SK-N-SH (cell line): ENCODE results near the gene MARCHF3. TPM values are rescaled to one million over a fixed set of nuclear protein-coding genes. Genes with fewer than 3 reads are reported as not detected.
"Not testable (repeated sequence)": the region's sequence is repeated elsewhere in the genome, so short reads cannot be mapped to it uniquely, and the experiment has no call there.

Experiments
- CTCF ChIA-PET: fragments of 300-600, 350-600 bp; formaldehyde crosslinking; extraction: SDS; loops from one replicate; lab custom pipeline; 2021; lab: Yijun Ruan, JAX
- POLR2A ChIA-PET: fragments of 350-600 bp; sonication (Branson Sonifier 250); formaldehyde crosslinking; extraction: SDS; loops from one replicate; lab custom pipeline; 2020; ENCODE audit warnings: antibody characterized with exemption, inconsistent platforms; lab: Yijun Ruan, JAX
- DNase-seq: peaks from one replicate; pipeline ENCODE4 v3.0.0; 2012
- H2AFZ ChIP-seq: fragments of 200-600 bp; sonication (generic); 2 replicates; pipeline ENCODE4 v1.8.1; 2016; ENCODE audit warnings: antibody characterized with exemption, mild to moderate bottlenecking, low read depth
- H3F3A ChIP-seq: fragments of 200-600 bp; sonication (generic); replicated peaks from 2 replicates; pipeline ENCODE3; 2016; ENCODE audit warnings: antibody characterized with exemption, mild to moderate bottlenecking; ENCODE audit not compliant: insufficient read depth
- H3K27ac ChIP-seq, 2 experiments: fragments of 200-500 bp in 1 of 2; fragments of 200-600 bp in 1 of 2; sonication (Bioruptor generic) in 1 of 2; sonication (generic), shearing (Covaris generic) in 1 of 2; 2 replicates each; pipeline versions ENCODE4 v1.5.1 to v1.6.1; 2014 to 2016; ENCODE audit warnings: low read depth in 2 of 2, inconsistent platforms in 1 of 2, low read length in 1 of 2, mild to moderate bottlenecking in 1 of 2, mixed read lengths in 1 of 2
- H3K27me3 ChIP-seq: fragments of 200-600 bp; sonication (generic), shearing (Covaris generic); 2 replicates; pipeline ENCODE4 v1.6.1; 2016; ENCODE audit warnings: mixed run types; ENCODE audit not compliant: insufficient read depth
- H3K36me3 ChIP-seq, 2 experiments: fragments of 200-500 bp in 1 of 2; fragments of 200-600 bp in 1 of 2; sonication (Bioruptor generic) in 1 of 2; sonication (generic) in 1 of 2; replicated peaks in 1 of 2; 2 replicates each; pipeline versions ENCODE3 to v1.5.1; 2014 to 2016; ENCODE audit warnings: low read length in 1 of 2, mild to moderate bottlenecking in 1 of 2; ENCODE audit not compliant: insufficient read depth in 2 of 2, control insufficient read depth in 1 of 2
- H3K4me1 ChIP-seq, 2 experiments: fragments of 200-500 bp in 1 of 2; fragments of 200-600 bp in 1 of 2; sonication (Bioruptor generic) in 1 of 2; sonication (generic), shearing (Covaris generic) in 1 of 2; 2 replicates each; pipeline versions ENCODE4 v1.5.1 to v1.6.1; 2014 to 2016; ENCODE audit warnings: low read depth in 1 of 2, low read length in 1 of 2, mixed run types in 1 of 2; ENCODE audit not compliant: insufficient read depth in 2 of 2, control insufficient read depth in 1 of 2
- H3K4me2 ChIP-seq: fragments of 200-600 bp; sonication (generic), shearing (Covaris generic); 2 replicates; pipeline ENCODE4 v1.6.1; 2017; ENCODE audit warnings: mixed run types
- H3K4me3 ChIP-seq, 2 experiments: fragments of 200-500 bp in 1 of 2; fragments of 200-600 bp in 1 of 2; sonication (Bioruptor generic) in 1 of 2; sonication (generic), shearing (Covaris generic) in 1 of 2; 2 replicates each; pipeline versions ENCODE4 v1.5.1 to v1.8.1; 2014 to 2016; ENCODE audit warnings: low read depth in 2 of 2, inconsistent platforms in 1 of 2, low read length in 1 of 2, mild to moderate bottlenecking in 1 of 2, mixed read lengths in 1 of 2, moderate library complexity in 1 of 2
- H3K79me2 ChIP-seq: fragments of 200-600 bp; sonication (generic); 2 replicates; pipeline ENCODE4 v1.8.1; 2017; ENCODE audit warnings: mild to moderate bottlenecking; ENCODE audit not compliant: insufficient read depth
- H3K9ac ChIP-seq: fragments of 200-600 bp; sonication (generic); 2 replicates; pipeline ENCODE4 v1.6.1; 2017; ENCODE audit warnings: mixed run types
- H3K9me2 ChIP-seq: fragments of 200-600 bp; sonication (generic); 2 replicates; pipeline ENCODE4 v1.6.1; 2017; ENCODE audit warnings: mixed run types
- H3K9me3 ChIP-seq: fragments of 200-600 bp; sonication (generic); 2 replicates; pipeline ENCODE4 v1.6.1; 2017; ENCODE audit warnings: mixed run types, mild to moderate bottlenecking, moderate library complexity
- H4K20me1 ChIP-seq: fragments of 200-600 bp; sonication (generic); 2 replicates; pipeline ENCODE4 v1.6.1; 2017; ENCODE audit warnings: mild to moderate bottlenecking, mixed run types; ENCODE audit not compliant: insufficient read depth
- CTCF ChIP-seq: fragments of 200-600 bp; sonication (generic); IDR thresholded peaks from 2 replicates; pipeline ENCODE4 v1.6.1; 2017; ENCODE audit warnings: antibody characterized with exemption, mild to moderate bottlenecking, moderate library complexity
- EZH2phosphoT487 ChIP-seq: fragments of 200-600 bp; sonication (generic); IDR thresholded peaks from 2 replicates; pipeline ENCODE4 v1.6.1; 2017; ENCODE audit warnings: low read depth, mixed run types, mild to moderate bottlenecking, antibody characterized with exemption, moderate library complexity, borderline replicate concordance
- FOXM1 ChIP-seq: IDR thresholded peaks from 2 replicates; pipeline ENCODE4 v1.4.0; 2012; ENCODE audit warnings: low read depth, mild to moderate bottlenecking
- IRF3 ChIP-seq: fragments of 150-350 bp; IDR thresholded peaks from 2 replicates; pipeline ENCODE4 v1.6.1; 2016; ENCODE audit warnings: mild to moderate bottlenecking, low read depth, low read length
- MAX ChIP-seq: IDR thresholded peaks from 2 replicates; pipeline ENCODE4 v1.4.0; 2012; ENCODE audit warnings: low read depth
- MEF2A ChIP-seq: IDR thresholded peaks from 2 replicates; pipeline ENCODE4 v1.4.0; 2012; ENCODE audit warnings: low read depth, borderline replicate concordance
- NRF1 ChIP-seq: IDR thresholded peaks from 2 replicates; pipeline ENCODE4 v1.6.1; 2012; ENCODE audit warnings: low read depth, mild to moderate bottlenecking, low read length
- PBX3 ChIP-seq: IDR thresholded peaks from 2 replicates; pipeline ENCODE4; 2012
- TCF12 ChIP-seq: IDR thresholded peaks from 2 replicates; pipeline ENCODE4 v1.4.0; 2012
- ZBTB33 ChIP-seq: IDR thresholded peaks from 2 replicates; pipeline ENCODE4 v1.4.0; 2012; ENCODE audit warnings: low read depth, borderline replicate concordance
- WGBS: methylation state at CpG from one replicate; pipeline ENCODE4 v1.1.6; 2017; ENCODE audit warnings: low lambda C conversion rate; 5-methylcytosine and 5-hydroxymethylcytosine counted together
- polyA plus RNA-seq, 3 experiments: library from polyadenylated mRNA; depleted of rRNA; stranded (reverse); fragments of >200 nt; gene quantifications; 2 replicates each; pipeline ENCODE4 v1.2.3, GENCODE V29; 2012

MARCHF3 gene
- polyA plus RNA-seq, 1 of the 3 experiments (the other 2 are of a cell fraction): 21.5 TPM

GRCh38 chr5:127007522-127007921 is 22.8 kb downstream of the MARCHF3 start (continued):
- no peak for TF ChIP-seq CTCF

- DNase-seq: no peak
- Histone ChIP-seq H3K27me3 (no peaks in the 10 kb centered on the region), H3K27ac (peak overlapping the region in 1 of 2 experiments; percentile 16; a peak in 2 of 4 replicates), H3K9me2 (no peaks in the 10 kb centered on the region), H2AFZ (peak overlapping the region; percentile 64), H3K79me2 (peaks cover 49% of the 10 kb centered on the region), H3K9ac (peak overlapping the region; percentile 4; the same call in 1 of the 2 replicates), H3K36me3 (no peaks in the 10 kb centered on the region), H3K9me3 (no peaks in the 10 kb centered on the region)
- ChIA-PET CTCF (interaction anchor here (0.6 to 2.4 kb wide), 2 partner anchors 22 to 436 kb away, joined by 3 to 9 read pairs; no protein-coding TSS in a partner anchor), POLR2A (no interaction called here)
- TF ChIP-seq PBX3 (peak; percentile 38; the same call in 1 of the 2 replicates), MEF2A (no peak), TCF12 (peak; percentile 38)
- TF ChIP-seq, all 33 proteins: peak for 2
- H3K4me3 ChIP-seq: no peak overlapping the region
- H4K20me1 ChIP-seq: no peaks in the 10 kb centered on the region
- WGBS: 63% methylated on average over 5 of the region's 5 CpGs
- H3F3A ChIP-seq: peaks cover 25% of the 10 kb centered on the region
- peaks cover 8 to 21% of the 10 kb centered on the region in 2 experiments for H3K4me1 ChIP-seq
- H3K4me2 ChIP-seq: no peak overlapping the region
These were observed 23.6 kb downstream of the MARCHF3 start for GRCh38 chr5:127006744-127007143.

GRCh38 chr5:127005282-127005681 is 25.1 kb downstream of the MARCHF3 start:
- H3K9me2 ChIP-seq, H3K4me3 ChIP-seq, H3K36me3 ChIP-seq, H4K20me1 ChIP-seq, DNase-seq, H2AFZ ChIP-seq, H3K9me3 ChIP-seq, H3K9ac ChIP-seq, H3K27ac ChIP-seq, H3K27me3 ChIP-seq, POLR2A ChIA-PET, H3K4me2 ChIP-seq: not testable (repeated sequence)
- CTCF ChIA-PET: interaction anchor here (2.4 kb wide), 1 partner anchor 24 kb away, joined by 9 read pairs; no protein-coding TSS in a partner anchor
- peaks cover 13 to 14% of the 10 kb centered on the region in 2 experiments for H3K4me1 ChIP-seq
- peaks cover 24% of the 10 kb centered on the region for H3F3A ChIP-seq
- peaks cover 46% of the 10 kb centered on the region for H3K79me2 ChIP-seq
- WGBS: 91% methylated on average over 3 of the region's 3 CpGs

- no peak overlapping the region for H3K4me3 ChIP-seq
- WGBS: 90% methylated on average over 3 of the region's 3 CpGs
These were observed 25.6 kb downstream of the MARCHF3 start for GRCh38 chr5:127004721-127005120.

More at GRCh38 chr5:127004721-127005120, 25.6 kb downstream of the MARCHF3 start:
- H3K9me2 ChIP-seq: no peaks in the 10 kb centered on the region
- H3K9me3 ChIP-seq: no peaks in the 10 kb centered on the region
- H4K20me1 ChIP-seq: no peaks in the 10 kb centered on the region
- no peaks in the 10 kb centered on the region for H3K27me3 ChIP-seq
- no peak overlapping the region for H3K9ac ChIP-seq
- no peak for DNase-seq
- peaks cover 24% of the 10 kb centered on the region for H3F3A ChIP-seq
- CTCF ChIA-PET: interaction anchor here (0.7 kb wide), 1 partner anchor 25 kb away, joined by 3 read pairs; no protein-coding TSS in a partner anchor
- no peaks in the 10 kb centered on the region for H3K36me3 ChIP-seq
- POLR2A ChIA-PET: no interaction called here
- H3K79me2 ChIP-seq: peaks cover 44% of the 10 kb centered on the region
- no peak overlapping the region for H3K4me2 ChIP-seq
- H3K4me1 ChIP-seq: peaks cover 13% of the 10 kb centered on the region in 2 experiments
- no peak for TF ChIP-seq EZH2phosphoT487
- no peak for TF ChIP-seq NRF1
- TF ChIP-seq FOXM1: no peak
- no peak for TF ChIP-seq MAX
- TF ChIP-seq MEF2A: no peak
- no peak for TF ChIP-seq ZBTB33
- TF ChIP-seq IRF3: no peak
- H3K27ac ChIP-seq: no peak overlapping the region
- no peak overlapping the region for H2AFZ ChIP-seq
